ENCODE measurements around the gene KRTAP10-8.
"Not testable (repeated sequence)": the region's sequence is repeated elsewhere in the genome, so short reads cannot be mapped to it uniquely, and the experiment has no call there.

Gene KRTAP10-8, protein sequence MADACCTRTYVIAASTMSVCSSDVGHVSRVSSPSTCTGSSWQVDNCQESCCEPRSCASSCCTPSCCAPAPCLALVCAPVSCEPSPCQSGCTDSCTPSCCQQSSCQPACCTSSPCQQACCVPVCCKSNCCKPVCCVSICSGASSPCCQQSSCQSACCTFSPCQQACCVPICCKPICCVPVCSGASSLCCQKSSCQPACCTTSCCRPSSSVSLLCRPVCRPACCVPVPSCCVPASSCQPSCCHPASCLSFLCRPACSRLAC

DNA sequence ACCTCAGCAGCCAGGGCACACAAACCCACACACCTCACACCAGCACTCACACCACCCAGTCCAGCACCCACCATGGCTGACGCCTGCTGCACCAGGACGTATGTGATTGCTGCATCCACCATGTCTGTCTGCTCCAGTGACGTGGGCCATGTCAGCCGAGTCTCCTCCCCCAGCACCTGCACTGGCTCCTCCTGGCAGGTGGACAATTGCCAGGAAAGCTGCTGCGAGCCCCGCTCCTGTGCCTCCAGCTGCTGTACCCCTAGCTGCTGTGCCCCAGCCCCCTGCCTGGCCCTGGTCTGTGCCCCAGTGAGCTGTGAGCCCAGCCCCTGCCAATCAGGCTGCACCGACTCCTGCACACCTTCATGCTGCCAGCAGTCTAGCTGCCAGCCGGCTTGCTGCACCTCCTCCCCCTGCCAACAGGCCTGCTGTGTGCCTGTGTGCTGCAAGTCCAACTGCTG, at the start of gene KRTAP10-8:
TSS of gene KRTAP10-8 (plus strand) at position 51 of the 458 bp plus-strand sequence. CDS start at position 73, 22 bp downstream.
- DNase-seq (ENCODE audit: low read depth in 2 of 2) = no peak

DNA sequence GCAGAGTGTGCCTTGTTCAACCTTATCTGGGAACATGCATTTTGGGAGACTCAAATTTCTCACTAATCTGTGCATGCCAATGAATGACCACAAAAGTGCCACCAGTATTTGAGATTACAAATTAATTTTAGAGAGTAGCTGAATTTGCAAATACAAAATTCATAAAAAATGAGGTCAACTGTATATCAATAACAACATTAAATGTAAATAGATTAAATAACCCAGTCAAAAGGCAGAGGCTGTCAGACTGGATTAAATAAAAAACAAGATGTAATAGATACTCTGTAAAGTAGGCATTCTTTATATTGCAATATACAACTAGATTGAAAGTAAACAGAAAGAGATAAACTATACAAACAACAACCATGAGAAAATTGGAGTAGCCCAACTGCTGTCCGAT, 47.8 kb upstream of the KRTAP10-8 start:
- no peak for DNase-seq (ENCODE audit: low read depth in 2 of 2)

DNA sequence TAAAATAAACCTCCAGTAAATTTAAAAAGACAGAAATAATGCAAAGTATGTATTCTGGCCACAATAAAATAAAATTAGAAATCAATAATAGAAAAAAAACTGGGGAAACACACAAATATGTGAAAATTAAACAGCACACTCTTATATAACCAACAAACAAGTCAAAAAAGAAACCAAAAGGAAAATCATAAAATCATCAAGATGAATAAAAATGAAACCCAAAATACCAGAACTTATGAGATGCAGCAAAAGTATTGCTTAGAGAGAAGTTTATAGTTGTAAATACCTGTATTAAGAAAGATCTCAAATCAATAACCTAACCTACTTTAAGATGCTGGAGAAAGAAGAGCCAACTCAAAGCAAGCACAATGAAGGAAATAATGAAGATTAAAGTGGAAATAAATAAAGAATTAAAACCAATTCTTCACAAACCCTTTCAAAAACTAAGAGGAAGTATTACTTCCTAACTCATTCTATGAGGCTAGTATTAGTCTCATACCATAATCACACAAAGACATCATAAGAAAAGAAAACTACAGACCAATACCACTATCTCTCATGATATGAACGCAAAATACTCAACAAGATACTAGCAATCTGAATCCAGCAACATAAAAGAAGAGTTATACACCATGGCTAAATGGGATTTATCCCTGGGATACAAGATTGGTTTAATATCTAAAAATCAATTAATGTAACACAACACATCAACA, 46.8 kb upstream of the KRTAP10-8 start:
- no peak for DNase-seq (ENCODE audit: low read depth in 2 of 2)

DNA sequence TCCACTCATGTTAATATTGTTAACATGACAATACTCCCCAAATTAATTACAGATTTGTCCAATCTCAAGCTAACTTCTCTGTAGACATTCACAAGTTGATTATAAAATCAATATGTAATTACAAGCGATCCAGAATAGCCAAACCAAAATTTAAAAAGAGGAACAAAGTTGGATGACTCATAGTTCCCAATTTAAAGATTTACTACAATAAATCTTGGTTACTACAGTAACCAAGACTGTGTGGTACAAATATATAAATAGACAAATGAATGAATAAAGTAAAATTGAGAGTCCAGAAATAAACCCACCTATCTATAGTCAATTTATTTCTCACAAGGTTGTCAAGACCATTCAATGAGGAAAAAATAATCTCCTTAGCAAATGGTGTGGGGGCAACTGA, 45.5 kb upstream of the KRTAP10-8 start:
- no peak for DNase-seq (ENCODE audit: low read depth in 2 of 2)

DNA sequence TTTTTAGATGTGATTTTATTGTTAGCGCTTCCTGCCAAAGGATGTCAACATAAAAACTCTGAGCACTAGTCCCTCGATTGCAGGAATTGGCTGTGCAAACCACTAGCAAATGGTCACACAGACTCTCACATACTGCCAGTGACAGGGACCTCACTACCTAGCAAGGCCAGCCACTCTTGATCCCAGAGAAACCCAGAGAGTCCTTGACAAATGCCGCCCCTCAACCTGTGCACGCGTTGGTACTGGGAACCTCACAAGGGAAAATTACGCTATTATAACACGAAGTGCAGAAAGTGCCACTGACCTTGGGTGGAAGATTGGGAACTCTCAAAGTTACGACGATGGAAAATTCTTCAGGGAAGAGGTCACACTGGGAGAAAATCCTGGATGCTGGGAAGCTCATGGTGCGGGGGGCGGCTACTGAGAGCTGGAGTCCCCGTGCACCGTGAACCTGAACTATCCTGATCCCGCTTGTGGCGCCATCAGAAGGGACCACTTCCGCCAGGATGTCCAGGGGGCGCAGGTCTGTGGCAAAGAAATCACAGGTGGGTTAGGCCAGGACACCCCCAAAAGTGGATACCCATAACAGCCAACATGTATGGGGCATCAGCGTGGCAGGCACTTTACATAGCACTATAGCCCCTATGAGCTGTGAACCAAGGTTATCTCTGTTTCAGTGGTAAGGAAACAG, 44.3 kb upstream of the KRTAP10-8 start:
- DNase-seq (ENCODE audit: low read depth in 2 of 2) = no peak

DNA sequence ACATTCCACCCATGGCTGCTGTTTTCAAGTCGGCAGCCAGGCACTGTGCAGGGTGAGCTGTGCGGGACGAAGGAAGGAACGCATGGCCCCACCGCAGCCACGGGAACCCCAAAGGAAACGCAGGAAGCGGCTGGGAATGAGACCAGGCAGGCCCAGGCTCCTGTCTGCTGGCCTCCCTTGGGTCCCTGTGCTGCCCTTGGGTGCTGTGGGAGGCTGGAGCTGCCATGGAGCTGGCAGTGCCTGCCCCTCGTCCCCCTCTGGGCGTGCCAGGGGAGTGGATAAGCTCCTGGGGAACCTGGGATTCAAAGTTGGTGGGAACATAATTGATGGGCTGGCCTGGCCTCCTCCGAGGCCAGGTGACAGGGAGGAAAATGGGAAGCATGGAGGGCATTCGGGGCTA, 43.6 kb upstream of the KRTAP10-8 start:
- no peak for DNase-seq (ENCODE audit: low read depth in 2 of 2)

DNA sequence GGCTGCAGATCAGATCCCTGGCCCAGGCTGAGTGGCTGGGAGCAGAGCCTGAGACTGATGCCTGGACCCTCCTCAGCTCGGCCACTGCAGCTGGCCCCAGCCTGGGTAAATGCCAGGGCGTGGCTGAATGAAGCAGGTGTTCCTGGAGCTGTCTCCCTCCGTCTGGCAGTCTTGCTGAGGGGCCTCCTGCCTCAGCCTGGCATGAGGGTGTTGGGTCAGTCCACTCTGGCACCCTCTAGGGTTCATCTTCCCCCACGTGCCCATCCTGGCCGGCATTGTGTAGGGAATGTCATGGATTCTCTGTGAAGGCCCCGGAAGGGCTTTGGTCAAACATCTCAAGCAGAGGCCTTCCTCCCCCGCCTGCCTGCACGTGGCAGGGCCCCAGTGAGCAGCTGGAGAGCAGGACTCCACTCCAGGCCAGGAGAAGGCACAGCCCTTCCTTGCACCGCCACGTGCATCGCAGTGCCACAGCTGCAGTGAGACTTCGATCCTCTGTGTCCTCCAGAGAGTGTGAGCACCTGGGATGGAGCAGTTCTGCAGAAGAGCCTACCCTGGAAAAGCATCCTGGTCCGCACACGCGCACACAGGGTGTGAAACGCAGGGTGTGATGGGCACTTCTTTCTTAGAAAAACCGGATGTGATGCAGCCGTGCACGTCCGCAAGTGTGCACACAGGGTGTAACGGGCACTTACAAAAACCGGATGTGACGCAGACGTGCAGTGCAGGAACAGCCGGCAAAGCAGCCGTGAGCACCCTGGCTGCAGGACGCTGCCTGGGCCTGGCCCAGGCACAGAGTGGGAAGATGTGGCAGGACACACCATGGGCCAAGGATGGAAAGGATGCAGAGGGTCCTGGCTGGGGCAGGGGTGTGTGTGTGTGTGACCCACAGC, 43.0 kb upstream of the KRTAP10-8 start:
- DNase-seq (ENCODE audit: low read depth in 2 of 2) = no peak

DNA sequence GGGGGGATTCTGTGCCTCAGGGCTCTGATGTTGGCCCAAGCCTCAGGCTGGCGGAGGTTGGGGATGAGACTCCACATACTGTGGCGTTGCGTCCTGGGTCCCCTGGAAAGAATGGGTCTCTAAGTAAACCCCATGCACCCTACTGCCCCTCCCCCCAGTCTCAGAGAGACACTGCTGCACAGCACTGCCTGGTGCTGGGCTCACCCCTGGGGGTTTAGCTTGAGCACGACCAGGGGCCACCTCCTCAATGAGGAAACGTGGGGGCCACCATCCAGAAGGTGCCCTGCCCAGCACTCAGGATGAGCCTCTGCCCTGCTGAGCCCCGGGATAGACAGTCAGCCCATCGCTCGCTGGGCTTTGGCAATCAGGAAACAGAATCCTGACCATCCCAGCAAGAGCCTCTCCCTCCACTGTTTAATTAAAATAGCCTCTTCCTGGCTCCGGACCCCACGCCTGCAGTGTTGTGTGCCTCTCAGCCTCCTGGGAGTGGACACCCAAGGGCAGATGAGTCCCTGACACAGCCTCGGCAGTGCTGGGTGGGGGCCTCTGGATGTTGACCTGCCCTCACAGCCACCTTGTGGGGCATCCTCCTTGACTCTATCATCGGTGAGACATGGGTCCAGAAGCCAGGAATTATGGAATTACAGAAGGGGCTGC, 41.9 kb upstream of the KRTAP10-8 start:
- DNase-seq (ENCODE audit: low read depth in 2 of 2) = no peak

DNA sequence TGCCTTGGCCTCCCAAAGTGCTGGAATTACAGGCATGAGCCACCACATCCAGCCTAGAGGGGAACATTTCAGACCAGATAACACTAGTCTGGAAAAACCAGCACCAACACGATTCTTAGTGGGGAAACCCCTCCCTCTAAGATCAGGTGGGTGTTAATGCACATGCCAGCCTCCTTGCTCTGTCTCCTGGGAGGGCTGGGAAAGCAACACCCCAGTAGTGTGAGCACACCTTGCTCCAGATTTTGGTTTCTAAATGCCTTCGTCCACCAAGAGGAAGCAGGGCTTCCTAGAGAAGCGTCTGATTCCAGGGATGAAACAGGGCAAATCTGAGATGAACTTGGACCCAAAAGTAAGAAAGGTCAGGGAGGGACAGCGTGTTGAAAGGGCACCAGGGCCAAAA, 40.6 kb upstream of the KRTAP10-8 start:
- DNase-seq (ENCODE audit: low read depth in 2 of 2) = no peak

DNA sequence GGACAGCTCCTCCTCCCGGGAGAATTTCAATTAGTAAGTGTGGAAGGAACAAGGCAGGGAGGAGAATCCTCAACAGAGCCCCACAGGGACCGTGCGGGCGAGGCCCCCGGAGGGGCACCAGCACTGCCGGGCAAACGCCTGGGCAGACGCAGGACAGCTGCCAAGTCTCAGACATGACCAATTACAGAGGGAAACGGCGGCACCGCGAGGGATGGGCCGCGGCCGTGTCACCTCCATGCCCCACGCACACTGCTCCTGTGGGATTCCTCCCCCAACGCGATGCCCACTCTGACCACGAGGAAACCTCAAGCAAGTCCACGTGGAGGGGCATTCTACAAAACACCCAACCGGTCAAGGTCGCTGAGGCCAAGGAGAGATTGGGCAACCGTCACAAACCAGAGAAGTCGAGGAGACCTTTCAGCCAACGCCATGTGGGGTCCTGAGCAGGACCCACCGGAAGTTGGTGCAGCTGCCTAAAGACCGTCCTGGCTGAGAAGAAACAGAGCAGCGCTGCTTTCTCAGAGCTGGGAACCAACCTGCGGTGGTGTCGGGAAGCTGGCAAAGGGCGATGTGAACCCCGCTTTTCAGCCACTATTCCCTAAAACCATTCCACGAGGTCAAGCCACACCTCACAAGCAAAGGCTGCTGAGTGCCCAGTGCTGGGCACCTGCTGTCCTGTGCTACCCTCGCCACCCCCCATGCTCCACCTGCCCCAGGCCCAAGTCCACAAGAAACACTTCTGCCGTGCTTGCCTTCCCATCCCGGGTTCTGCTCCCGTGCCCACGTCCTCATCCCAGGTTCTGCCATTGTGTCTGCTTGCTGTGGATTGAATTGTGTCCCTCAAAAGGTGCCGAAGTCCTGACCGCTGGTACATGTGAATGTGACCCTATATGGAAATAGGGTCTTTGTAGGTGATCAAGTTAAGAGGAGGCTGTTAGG, 39.8 kb upstream of the KRTAP10-8 start:
- DNase-seq (ENCODE audit: low read depth in 2 of 2) = no peak

DNA sequence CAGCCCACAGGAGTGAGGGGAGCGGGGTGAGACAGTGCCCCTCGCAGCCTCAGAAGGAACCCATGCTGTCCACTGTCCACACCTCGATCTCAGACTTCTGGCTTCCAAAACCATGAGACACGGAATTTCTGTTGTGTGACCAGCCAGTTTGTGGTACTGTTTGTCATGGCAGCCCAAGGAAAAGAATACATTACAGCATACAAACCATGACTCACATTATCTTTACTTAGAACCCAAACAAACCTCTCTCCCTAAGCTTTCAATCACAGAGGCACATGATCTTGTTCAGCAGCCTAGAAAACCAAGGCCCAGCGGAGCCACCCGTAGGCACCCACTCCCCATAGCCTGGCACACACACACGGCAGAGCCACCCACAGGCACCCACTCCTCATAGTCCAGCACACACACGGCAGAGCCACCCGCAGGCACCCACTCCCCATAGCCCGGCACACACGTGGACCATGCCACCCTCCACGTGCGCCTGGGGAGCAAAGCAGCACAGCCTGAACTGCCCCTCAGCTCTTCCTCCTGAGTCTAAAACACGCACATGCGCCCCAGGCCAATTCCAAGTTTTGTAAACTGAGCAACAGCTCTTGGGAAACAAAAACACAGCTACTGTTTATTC, 38.8 kb upstream of the KRTAP10-8 start:
- no peak for DNase-seq (ENCODE audit: low read depth in 2 of 2)

DNA sequence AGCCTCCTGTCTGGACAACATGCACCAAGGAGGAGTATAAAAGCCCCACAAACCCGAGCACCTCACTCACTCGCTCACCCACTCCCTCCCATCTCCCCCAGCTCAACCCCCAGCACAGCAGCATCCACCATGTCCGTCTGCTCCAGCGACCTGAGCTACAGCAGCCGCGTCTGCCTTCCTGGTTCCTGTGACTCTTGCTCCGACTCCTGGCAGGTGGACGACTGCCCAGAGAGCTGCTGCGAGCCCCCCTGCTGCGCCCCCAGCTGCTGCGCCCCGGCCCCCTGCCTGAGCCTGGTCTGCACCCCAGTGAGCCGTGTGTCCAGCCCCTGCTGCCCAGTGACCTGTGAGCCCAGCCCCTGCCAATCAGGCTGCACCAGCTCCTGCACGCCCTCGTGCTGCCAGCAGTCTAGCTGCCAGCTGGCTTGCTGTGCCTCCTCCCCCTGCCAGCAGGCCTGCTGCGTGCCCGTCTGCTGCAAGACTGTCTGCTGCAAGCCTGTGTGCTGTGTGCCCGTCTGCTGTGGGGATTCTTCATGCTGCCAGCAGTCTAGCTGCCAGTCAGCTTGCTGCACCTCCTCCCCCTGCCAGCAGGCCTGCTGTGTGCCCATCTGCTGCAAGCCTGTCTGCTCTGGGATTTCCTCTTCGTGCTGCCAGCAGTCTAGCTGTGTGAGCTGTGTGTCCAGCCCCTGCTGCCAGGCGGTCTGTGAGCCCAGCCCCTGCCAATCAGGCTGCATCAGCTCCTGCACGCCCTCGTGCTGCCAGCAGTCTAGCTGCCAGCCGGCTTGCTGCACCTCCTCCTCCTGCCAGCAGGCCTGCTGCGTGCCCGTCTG, 38.0 kb upstream of the KRTAP10-8 start, which contains the start of gene KRTAP10-4:
TSS of gene KRTAP10-4 (plus strand) at position 100 of the 827 bp plus-strand sequence. CDS start at position 130, 30 bp downstream.
- not testable (repeated sequence) for DNase-seq (ENCODE audit: low read depth in 2 of 2)

DNA sequence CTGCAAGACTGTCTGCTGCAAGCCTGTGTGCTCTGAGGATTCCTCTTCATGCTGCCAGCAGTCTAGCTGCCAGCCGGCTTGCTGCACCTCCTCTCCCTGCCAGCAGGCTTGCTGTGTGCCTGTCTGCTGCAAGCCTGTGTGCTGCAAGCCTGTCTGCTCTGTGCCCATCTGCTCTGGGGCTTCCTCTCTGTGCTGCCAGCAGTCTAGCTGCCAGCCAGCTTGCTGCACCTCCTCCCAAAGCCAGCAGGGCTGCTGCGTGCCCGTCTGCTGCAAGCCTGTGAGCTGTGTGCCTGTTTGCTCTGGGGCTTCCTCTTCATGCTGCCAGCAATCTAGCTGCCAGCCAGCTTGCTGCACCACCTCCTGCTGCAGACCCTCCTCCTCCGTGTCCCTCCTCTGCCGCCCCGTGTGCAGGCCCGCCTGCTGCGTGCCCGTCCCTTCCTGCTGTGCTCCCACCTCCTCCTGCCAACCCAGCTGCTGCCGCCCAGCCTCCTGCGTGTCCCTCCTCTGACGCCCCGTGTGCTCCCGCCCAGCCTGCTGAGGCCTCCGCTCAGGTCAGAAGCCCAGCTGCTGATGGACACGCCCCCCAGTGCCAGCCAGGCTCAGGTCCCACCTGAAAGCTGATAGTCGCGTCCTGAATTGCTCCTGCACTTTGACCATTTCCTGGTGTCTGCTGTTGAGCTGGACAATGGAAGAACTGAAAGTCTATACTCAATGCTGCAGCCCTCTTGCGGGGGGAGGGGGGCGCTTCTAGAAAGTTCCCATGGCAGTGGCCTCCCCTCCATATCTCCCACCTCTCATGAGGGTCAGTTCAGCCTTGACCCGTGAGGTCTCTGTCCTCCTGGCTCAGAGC, 37.2 kb upstream of the KRTAP10-8 start:
- no peak for DNase-seq (ENCODE audit: low read depth in 2 of 2)

DNA sequence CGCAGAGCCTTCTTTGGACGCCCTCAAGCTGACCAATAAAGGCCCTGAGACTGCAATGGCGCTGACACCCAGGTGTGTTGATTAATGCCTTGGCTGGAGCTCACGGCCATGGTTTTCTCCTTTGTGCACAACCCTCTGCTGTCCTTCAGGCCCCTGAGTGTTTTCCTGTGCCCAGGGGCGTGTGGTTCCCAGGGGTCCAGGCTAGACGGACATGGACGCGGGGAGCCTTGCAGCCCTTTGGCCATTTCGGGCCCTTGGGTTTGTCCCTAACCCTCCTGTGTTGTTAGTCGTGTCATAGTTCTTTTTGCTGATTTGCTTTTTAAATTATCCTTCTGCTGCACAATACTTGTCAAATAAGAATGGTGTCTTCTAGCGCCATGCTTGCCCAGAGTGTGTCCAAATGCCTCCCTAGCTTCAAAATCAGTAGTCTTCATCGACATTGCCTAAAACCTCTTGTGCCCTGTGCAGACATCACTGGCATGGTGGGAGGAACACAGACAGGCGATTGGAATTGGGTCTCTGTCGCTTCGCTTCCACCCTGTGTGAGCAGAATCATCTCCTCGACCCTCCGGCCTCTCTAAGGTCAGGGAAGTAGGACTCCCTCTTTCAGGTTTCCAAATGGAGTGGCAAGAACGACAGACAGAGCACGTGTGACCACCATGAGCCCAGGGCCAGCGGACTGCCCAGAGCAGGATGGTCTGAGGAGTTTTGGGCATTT, 36.4 kb upstream of the KRTAP10-8 start:
- DNase-seq (ENCODE audit: low read depth in 2 of 2) = no peak

DNA sequence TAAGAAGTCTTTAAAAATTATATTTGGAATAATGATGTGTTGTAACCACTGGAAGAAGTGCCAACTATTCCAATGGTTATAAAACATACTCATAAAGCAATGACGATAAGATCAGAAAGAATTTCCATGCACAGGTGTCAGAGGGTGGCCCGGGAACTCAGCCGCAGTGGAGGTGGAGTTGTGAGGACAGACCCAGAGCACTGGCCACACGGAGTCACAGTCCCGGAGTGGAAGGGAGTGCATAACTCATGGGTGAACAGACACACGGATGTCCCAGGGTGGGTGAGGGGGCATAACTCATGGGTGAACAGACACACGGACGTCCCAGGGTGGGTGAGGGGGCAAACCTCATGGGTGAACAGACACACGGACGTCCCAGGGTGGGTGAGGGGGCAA, 35.9 kb upstream of the KRTAP10-8 start:
- no peak for DNase-seq (ENCODE audit: low read depth in 2 of 2)

DNA sequence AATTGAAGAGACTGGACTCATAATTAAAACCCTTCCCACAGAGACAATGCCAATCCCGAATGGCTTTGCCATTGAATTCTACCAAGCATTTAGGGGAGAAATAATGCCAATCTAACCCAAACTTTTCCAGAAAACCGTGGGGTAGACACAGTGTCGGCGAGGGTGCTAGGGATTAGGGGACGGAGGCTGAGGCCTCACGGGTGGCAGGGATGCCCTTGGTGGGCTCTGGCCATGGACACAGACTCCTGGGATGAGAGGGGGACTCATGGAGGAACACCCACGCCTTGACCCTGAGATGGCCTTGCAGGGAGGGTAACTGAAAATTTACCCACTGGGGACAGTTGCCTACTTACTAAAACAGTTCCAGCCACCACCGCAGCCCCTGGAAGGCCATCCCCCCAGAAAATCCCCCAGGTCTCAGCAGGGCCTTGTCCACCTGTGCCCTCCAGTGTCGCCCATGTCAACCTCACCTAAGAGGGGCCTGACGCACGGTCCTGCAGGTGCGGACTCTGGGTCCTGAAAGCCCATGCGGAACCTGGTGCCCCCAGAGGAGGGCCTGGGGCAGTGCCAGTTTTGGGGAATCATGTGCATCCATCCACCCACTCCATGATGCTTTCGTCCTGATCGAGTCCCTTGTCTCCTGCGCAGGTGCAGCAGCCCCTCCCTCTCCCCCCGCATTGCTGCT, 33.4 kb upstream of the KRTAP10-8 start:
- no peak for DNase-seq (ENCODE audit: low read depth in 2 of 2)

Data from activated CD8-positive, alpha-beta memory T cell treated with anti-CD3 and anti-CD28 coated beads for 4 hours (primary cell).